HG02870 (cell line): Measurements from ENCODE around the gene COL18A1.

ENCODE experiments used
- ATAC-seq: cut with Tn5 transposase; IDR thresholded peaks from one replicate; pipeline ENCODE4 v1.9.1; 2021; ENCODE audit warnings: mild to moderate bottlenecking, moderate library complexity; ENCODE audit not compliant: unreplicated experiment

Gene COL18A1

GRCh38 chr21:45464309-45464708, 59.3 kb downstream of the COL18A1 start:
- ATAC-seq, result no peak

GRCh38 chr21:45465105-45465504, 60.1 kb downstream of the COL18A1 start:
- ATAC-seq, result no peak

GRCh38 chr21:45465611-45466329, 60.8 kb downstream of the COL18A1 start:
- ATAC-seq, result no peak

GRCh38 chr21:45466330-45467220, 61.6 kb downstream of the COL18A1 start:
- no peak for ATAC-seq

GRCh38 chr21:45467221-45467779, 62.3 kb downstream of the COL18A1 start:
- ATAC-seq, result no peak

- no peak for ATAC-seq
Observed at GRCh38 chr21:45468051-45468970, 63.3 kb downstream of the COL18A1 start.

GRCh38 chr21:45468971-45469272, 64.0 kb downstream of the COL18A1 start:
- ATAC-seq, result no peak

- no peak for ATAC-seq
Observed at GRCh38 chr21:45469273-45470086, 64.5 kb downstream of the COL18A1 start.

- no peak for ATAC-seq
Observed at GRCh38 chr21:45470087-45470515, 65.1 kb downstream of the COL18A1 start.

- no peak for ATAC-seq
Observed at GRCh38 chr21:45470773-45471524, 66.0 kb downstream of the COL18A1 start.

GRCh38 chr21:45471525-45472221, 66.7 kb downstream of the COL18A1 start:
- no peak for ATAC-seq

GRCh38 chr21:45472445-45473365, 67.7 kb downstream of the COL18A1 start:
- ATAC-seq, result no peak

GRCh38 chr21:45473496-45474322, 68.7 kb downstream of the COL18A1 start:
- ATAC-seq, result no peak

- no peak for ATAC-seq
Observed at GRCh38 chr21:45474323-45474950, 69.5 kb downstream of the COL18A1 start.

- ATAC-seq, result no peak
Observed at GRCh38 chr21:45475004-45475685, 70.2 kb downstream of the COL18A1 start.
